Measurements from ENCODE around the gene AHI1.
A peak's percentile ranks its signal among the peaks of the same experiment; 100 is the strongest.
"Not testable (repeated sequence)": the region's sequence is repeated elsewhere in the genome, so short reads cannot be mapped to it uniquely, and the experiment has no call there.

AHI1 gene

GRCh38 chr6:135514706-135515105, 17.2 kb upstream of the AHI1 start:
- H3K4me3 ChIP-seq (ENCODE audit: low read depth, low read length): no peak overlapping the region
- DNase-seq (ENCODE audit: low read depth): no peak

GRCh38 chr6:135506270-135506997, 8.9 kb upstream of the AHI1 start:
- H3K4me3 ChIP-seq (ENCODE audit: low read depth, low read length): no peak overlapping the region
- no peak for DNase-seq (ENCODE audit: low read depth)

- DNase-seq (ENCODE audit: low read depth): no peak
- H3K4me3 ChIP-seq (ENCODE audit: low read depth, low read length): no peak overlapping the region
These were observed 8.1 kb upstream of the AHI1 start for GRCh38 chr6:135505648-135506047.

- H3K4me3 ChIP-seq (ENCODE audit: low read depth, low read length): no peak overlapping the region
- DNase-seq (ENCODE audit: low read depth): no peak
These were observed 7.7 kb upstream of the AHI1 start for GRCh38 chr6:135505222-135505621.

GRCh38 chr6:135504734-135505133, 7.2 kb upstream of the AHI1 start:
- DNase-seq (ENCODE audit: low read depth): no peak
- H3K4me3 ChIP-seq (ENCODE audit: low read depth, low read length): no peak overlapping the region

- no peak overlapping the region for H3K4me3 ChIP-seq (ENCODE audit: low read depth, low read length)
- DNase-seq (ENCODE audit: low read depth): no peak
These were observed 6.3 kb upstream of the AHI1 start for GRCh38 chr6:135503703-135504475.

- no peak for DNase-seq (ENCODE audit: low read depth)
- H3K4me3 ChIP-seq (ENCODE audit: low read depth, low read length): no peak overlapping the region
These were observed 2.2 kb upstream of the AHI1 start for GRCh38 chr6:135499441-135500340.

- peak; percentile 78 for DNase-seq (ENCODE audit: low read depth)
- peak overlapping the region; percentile 81 for H3K4me3 ChIP-seq (ENCODE audit: low read depth, low read length)
These were observed 773 bp upstream of the AHI1 start for GRCh38 chr6:135498185-135498841.

GRCh38 chr6:135496800-135497411, 634 bp downstream of the AHI1 start:
- H3K4me3 ChIP-seq (ENCODE audit: low read depth, low read length): peak overlapping the region; percentile 81
- DNase-seq (ENCODE audit: low read depth): no peak

GRCh38 chr6:135493218-135493961, 4.2 kb downstream of the AHI1 start:
- H3K4me3 ChIP-seq (ENCODE audit: low read depth, low read length): no peak overlapping the region
- no peak for DNase-seq (ENCODE audit: low read depth)

- no peak overlapping the region for H3K4me3 ChIP-seq (ENCODE audit: low read depth, low read length)
- no peak for DNase-seq (ENCODE audit: low read depth)
These were observed 7.2 kb downstream of the AHI1 start for GRCh38 chr6:135490381-135490780.

- no peak overlapping the region for H3K4me3 ChIP-seq (ENCODE audit: low read depth, low read length)
- DNase-seq (ENCODE audit: low read depth): no peak
These were observed 9.5 kb downstream of the AHI1 start for GRCh38 chr6:135488023-135488422.

- not testable (repeated sequence) for DNase-seq (ENCODE audit: low read depth); H3K4me3 ChIP-seq (ENCODE audit: low read depth, low read length)
These were observed 13.6 kb downstream of the AHI1 start for GRCh38 chr6:135483903-135484302.

- no peak overlapping the region for H3K4me3 ChIP-seq (ENCODE audit: low read depth, low read length)
- DNase-seq (ENCODE audit: low read depth): no peak
These were observed 15.7 kb downstream of the AHI1 start for GRCh38 chr6:135481783-135482369.

GRCh38 chr6:135479601-135480000, 17.9 kb downstream of the AHI1 start:
- no peak for DNase-seq (ENCODE audit: low read depth)

GRCh38 chr6:135478626-135479025, 18.9 kb downstream of the AHI1 start:
- H3K4me3 ChIP-seq (ENCODE audit: low read depth, low read length): no peak overlapping the region
- DNase-seq (ENCODE audit: low read depth): no peak

More at GRCh38 chr6:135479601-135480000, 17.9 kb downstream of the AHI1 start:
- H3K4me3 ChIP-seq (ENCODE audit: low read depth, low read length): no peak overlapping the region

GRCh38 chr6:135475292-135475886, 22.2 kb downstream of the AHI1 start:
- peak; percentile 44 for DNase-seq (ENCODE audit: low read depth)
- H3K4me3 ChIP-seq (ENCODE audit: low read depth, low read length): no peak overlapping the region

GRCh38 chr6:135474362-135474761, 23.2 kb downstream of the AHI1 start:
- DNase-seq (ENCODE audit: low read depth): no peak
- H3K4me3 ChIP-seq (ENCODE audit: low read depth, low read length): no peak overlapping the region
